ENCODE measurements around the gene TUBGCP4. TPM values are rescaled to one million over a fixed set of nuclear protein-coding genes. Genes with fewer than 3 reads are reported as not detected.

TUBGCP4 gene
- total and polyA plus RNA-seq, 10 of the 15 experiments (the other 5 are each of a cell fraction or from before 2014, with no cell fraction given) = 6.3 to 39.1 (median 24.8) TPM

- CTCF ChIA-PET = interaction anchor here (1.2 kb wide), 1 partner anchor 104 kb away, joined by 3 read pairs; no protein-coding TSS in a partner anchor
- DNase-seq (ENCODE audit: low read depth, low spot score) = no peak
- H3K79me2 ChIP-seq (ENCODE audit: control insufficient read depth, insufficient read depth, low read length) = no peaks in the 10 kb centered on the region
Measured at GRCh38 chr15:43410572-43411214, 39.8 kb downstream of the TUBGCP4 start.

DNA sequence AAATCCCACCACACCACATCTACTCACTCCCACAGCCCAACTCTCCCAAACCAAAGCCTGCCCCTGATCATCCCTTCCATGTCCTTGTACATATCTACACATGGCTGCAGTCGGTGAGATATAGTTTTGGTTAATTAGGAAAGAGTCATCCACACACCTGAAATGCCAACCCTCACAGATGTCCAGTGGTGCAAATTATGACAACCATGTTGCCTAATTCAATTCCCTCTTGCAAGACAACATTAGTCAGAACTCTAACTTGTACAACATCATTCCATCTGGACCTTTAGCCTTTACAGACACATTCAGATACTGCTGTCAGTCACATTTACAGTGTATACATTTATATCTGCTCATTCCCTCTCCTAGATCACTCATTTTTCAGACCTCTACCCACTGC lies 41.2 kb downstream of the TUBGCP4 start:
- ChIA-PET SMC1A (ENCODE audit: uncharacterized antibody, unreplicated experiment) (no interaction called here), CTCF (interaction anchor here (0.8 to 1.2 kb wide), 2 partner anchors 36 to 103 kb away, joined by 3 to 4 read pairs; no protein-coding TSS in a partner anchor), RAD21 (ENCODE audit: unreplicated experiment) (no interaction called here), POLR2A (interaction anchor here (0.5 kb wide), 2 partner anchors 30 to 136 kb away, joined by 3 to 4 read pairs; no protein-coding TSS in a partner anchor)
- intact Hi-C loops (cut with micrococcal nuclease; ENCODE audit: unreplicated experiment) = no loop called here
- in situ Hi-C loops (cut with MboI) = no loop called here
- Histone ChIP-seq H3K9ac (ENCODE audit: control insufficient read depth, insufficient read depth, low read length) (no peak overlapping the region), H3K4me1 (ENCODE audit: control insufficient read depth, insufficient read depth, low read length) (no peaks in the 10 kb centered on the region), H3K4me2 (ENCODE audit: control insufficient read depth, insufficient read depth) (no peak overlapping the region), H3K27me3 (replicated peaks in 1 of 2; ENCODE audit: control insufficient read depth in 2 of 2, insufficient read depth in 2 of 2, low read length in 1 of 2) (no peaks in the 10 kb centered on the region), H3K27ac (ENCODE audit: control insufficient read depth, insufficient read depth) (no peak overlapping the region), H3K79me2 (ENCODE audit: control insufficient read depth, insufficient read depth, low read length) (no peaks in the 10 kb centered on the region), H2AFZ (ENCODE audit: control insufficient read depth, low read depth, low read length) (no peak overlapping the region), H3K36me3 (ENCODE audit: control insufficient read depth in 2 of 2, insufficient read depth in 2 of 2, low read length in 1 of 2) (peaks cover 2 to 18% of the 10 kb centered on the region in 2 experiments), H3K9me3 (replicated peaks; ENCODE audit: control insufficient read depth, insufficient read depth, low read length) (no peaks in the 10 kb centered on the region), H3K4me3 (no peak overlapping the region), H4K20me1 (ENCODE audit: control insufficient read depth, insufficient read depth) (no peaks in the 10 kb centered on the region)
- no peak for FAIRE-seq
- ATAC-seq = no peak
- no peak for DNase-seq (ENCODE audit: low read depth, low spot score)
- no TSS peak for BruUV-seq (replicated peaks)
- 94% methylated on average over 1 of the region's 1 CpG for WGBS (ENCODE audit: insufficient coverage, insufficient replicate concordance, low lambda C conversion rate, missing lambda C conversion rate)
- TF ChIP-seq ZNF384 (IDR thresholded peaks at IDR 0.05; ENCODE audit: borderline replicate concordance, low read depth, low read length) (no peak), SMC3 (IDR thresholded peaks at IDR 0.05; ENCODE audit: borderline replicate concordance, low read length) (no peak), HCFC1 (IDR thresholded peaks at IDR 0.05; ENCODE audit: low read length) (no peak), CREB1 (IDR thresholded peaks at IDR 0.05; ENCODE audit: low read depth) (no peak), HDAC2 (IDR thresholded peaks at IDR 0.05) (no peak), CBX5 (IDR thresholded peaks at IDR 0.05; ENCODE audit: low read depth) (no peak), RFX5 (IDR thresholded peaks at IDR 0.05; ENCODE audit: low read depth, low read length) (no peak), RCOR1 (conservative IDR thresholded peaks at IDR 0.05; ENCODE audit: low read depth, low read length) (no peak), NFXL1 (IDR thresholded peaks at IDR 0.05; ENCODE audit: borderline replicate concordance) (no peak), NR2C1 (IDR thresholded peaks at IDR 0.05) (no peak)

More at GRCh38 chr15:43410572-43411214, 39.8 kb downstream of the TUBGCP4 start:
- in situ Hi-C loops (cut with MboI) (no loop called here), intact Hi-C loops (cut with micrococcal nuclease; ENCODE audit: unreplicated experiment) (no loop called here)
- no peak overlapping the region for H2AFZ ChIP-seq (ENCODE audit: control insufficient read depth, low read depth, low read length)
- H3K27me3 ChIP-seq (replicated peaks in 1 of 2; ENCODE audit: control insufficient read depth in 2 of 2, insufficient read depth in 2 of 2, low read length in 1 of 2) = no peaks in the 10 kb centered on the region
- H3K4me1 ChIP-seq (ENCODE audit: control insufficient read depth, insufficient read depth, low read length) = no peaks in the 10 kb centered on the region
- no peaks in the 10 kb centered on the region for H4K20me1 ChIP-seq (ENCODE audit: control insufficient read depth, insufficient read depth)
- no peak overlapping the region for H3K4me3 ChIP-seq
- 99% methylated on average over 5 of the region's 5 CpGs for WGBS (ENCODE audit: insufficient coverage, insufficient replicate concordance, low lambda C conversion rate, missing lambda C conversion rate)
- H3K9me3 ChIP-seq (replicated peaks; ENCODE audit: control insufficient read depth, insufficient read depth, low read length) = no peaks in the 10 kb centered on the region
- no peak overlapping the region for H3K4me2 ChIP-seq (ENCODE audit: control insufficient read depth, insufficient read depth)
- ChIA-PET POLR2A (interaction anchor here (0.6 kb wide), 1 partner anchor 8 kb away, joined by 7 read pairs; no protein-coding TSS in a partner anchor), RAD21 (ENCODE audit: unreplicated experiment) (no interaction called here), SMC1A (ENCODE audit: uncharacterized antibody, unreplicated experiment) (interaction anchor here (1.5 kb wide), 1 partner anchor 21 kb away, joined by 3 read pairs; no protein-coding TSS in a partner anchor)
- H3K9ac ChIP-seq (ENCODE audit: control insufficient read depth, insufficient read depth, low read length) = no peak overlapping the region
- BruUV-seq (replicated peaks) = no TSS peak
- FAIRE-seq = no peak
- H3K36me3 ChIP-seq (ENCODE audit: control insufficient read depth in 2 of 2, insufficient read depth in 2 of 2, low read length in 1 of 2) = peaks cover 10 to 17% of the 10 kb centered on the region in 2 experiments
- no peak overlapping the region for H3K27ac ChIP-seq (ENCODE audit: control insufficient read depth, insufficient read depth)
- no peak for ATAC-seq
- no peak for TF ChIP-seq CHD2 (IDR thresholded peaks at IDR 0.05; ENCODE audit: borderline replicate concordance, low read depth, low read length)
- no peak for TF ChIP-seq MXI1 (IDR thresholded peaks at IDR 0.05; ENCODE audit: low read depth, low read length)
- TF ChIP-seq NFYA (IDR thresholded peaks at IDR 0.05; ENCODE audit: borderline replicate concordance, low read depth, low read length) = no peak
- TF ChIP-seq, protein P1, sequence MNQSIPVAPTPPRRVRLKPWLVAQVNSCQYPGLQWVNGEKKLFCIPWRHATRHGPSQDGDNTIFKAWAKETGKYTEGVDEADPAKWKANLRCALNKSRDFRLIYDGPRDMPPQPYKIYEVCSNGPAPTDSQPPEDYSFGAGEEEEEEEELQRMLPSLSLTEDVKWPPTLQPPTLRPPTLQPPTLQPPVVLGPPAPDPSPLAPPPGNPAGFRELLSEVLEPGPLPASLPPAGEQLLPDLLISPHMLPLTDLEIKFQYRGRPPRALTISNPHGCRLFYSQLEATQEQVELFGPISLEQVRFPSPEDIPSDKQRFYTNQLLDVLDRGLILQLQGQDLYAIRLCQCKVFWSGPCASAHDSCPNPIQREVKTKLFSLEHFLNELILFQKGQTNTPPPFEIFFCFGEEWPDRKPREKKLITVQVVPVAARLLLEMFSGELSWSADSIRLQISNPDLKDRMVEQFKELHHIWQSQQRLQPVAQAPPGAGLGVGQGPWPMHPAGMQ (IDR thresholded peaks at IDR 0.05; ENCODE audit: borderline replicate concordance) = no peak
- no peak for TF ChIP-seq STAT3 (IDR thresholded peaks at IDR 0.05; ENCODE audit: low read depth, low read length)
- TF ChIP-seq CBX5 (IDR thresholded peaks at IDR 0.05; ENCODE audit: low read depth) = no peak
- no peak for TF ChIP-seq TCF12 (IDR thresholded peaks at IDR 0.05; ENCODE audit: low read depth, low read length)

Measured in GM12878 (cell line).